DND-41 (cell line): Measurements from ENCODE around the gene ZGPAT.

Experiments used
- ATAC-seq: fragments of 200-7000 bp; cut with Tn5 transposase; 3 replicates; pipeline ENCODE4 v1.9.1; 2021; ENCODE audit warnings: low read depth; ENCODE audit not compliant: insufficient read depth
- DNase-seq: peaks from one replicate; pipeline ENCODE4 v3.0.0-alpha.2; 2020
- H2AFZ ChIP-seq: 2 replicates; pipeline ENCODE4 v1.6.0; 2012; ENCODE audit warnings: low read depth, low read length
- H3K27ac ChIP-seq: 2 replicates; pipeline ENCODE4 v1.5.1; 2012; ENCODE audit warnings: low read length, inconsistent platforms
- H3K27me3 ChIP-seq: fragments of 200-600 bp; sonication (generic); 2 replicates; pipeline ENCODE4 v1.6.0; 2012; ENCODE audit warnings: low read length, mild to moderate bottlenecking, inconsistent platforms; ENCODE audit not compliant: insufficient read depth, poor library complexity
- H3K36me3 ChIP-seq: 2 replicates; pipeline ENCODE4 v1.5.1; 2012; ENCODE audit warnings: low read length, inconsistent platforms; ENCODE audit not compliant: insufficient read depth
- H3K4me1 ChIP-seq: 2 replicates; pipeline ENCODE4 v1.5.1; 2012; ENCODE audit warnings: mild to moderate bottlenecking, low read length; ENCODE audit not compliant: insufficient read depth
- H3K4me2 ChIP-seq: 2 replicates; pipeline ENCODE4 v1.6.0; 2012; ENCODE audit warnings: mild to moderate bottlenecking, moderate library complexity, low read length, inconsistent platforms; ENCODE audit not compliant: insufficient read depth
- H3K4me3 ChIP-seq, 2 experiments: fragments of 200-600 bp in 1 of 2; shearing (Covaris generic) in 1 of 2; 2 replicates each; pipeline ENCODE4 v1.5.1; 2012 to 2016; ENCODE audit warnings: inconsistent platforms in 2 of 2, low read length in 2 of 2, mild to moderate bottlenecking in 2 of 2, low read depth in 1 of 2, moderate library complexity in 1 of 2
- H3K79me2 ChIP-seq: 2 replicates; pipeline ENCODE4 v1.6.0; 2012; ENCODE audit warnings: low read length, inconsistent platforms; ENCODE audit not compliant: insufficient read depth
- H3K9ac ChIP-seq: 2 replicates; pipeline ENCODE4 v1.6.0; 2012; ENCODE audit warnings: low read depth, mild to moderate bottlenecking, inconsistent platforms, low read length, moderate library complexity
- H3K9me3 ChIP-seq: 2 replicates; pipeline ENCODE4 v1.5.1; 2012; ENCODE audit warnings: low read length, moderate library complexity, mild to moderate bottlenecking, inconsistent platforms; ENCODE audit not compliant: insufficient read depth, severe bottlenecking
- H4K20me1 ChIP-seq: 2 replicates; pipeline ENCODE4 v1.6.0; 2012; ENCODE audit warnings: low read length; ENCODE audit not compliant: insufficient read depth
- EZH2 ChIP-seq: IDR thresholded peaks from 3 replicates; pipeline ENCODE4 v1.6.1; 2012; ENCODE audit warnings: borderline replicate concordance, low read depth, mild to moderate bottlenecking, moderate library complexity, low read length, inconsistent platforms; ENCODE audit not compliant: severe bottlenecking
- TF ChIP-seq, protein P1 (sequence below): IDR thresholded peaks from 2 replicates; pipeline ENCODE4 v1.5.1; 2012; ENCODE audit warnings: borderline replicate concordance, low read length, moderate library complexity, mild to moderate bottlenecking; ENCODE audit not compliant: poor library complexity, severe bottlenecking; ENCODE audit errors: extremely low read depth

ZGPAT gene

GRCh38 chr20:63767456-63767855 lies 59.6 kb downstream of the ZGPAT start:
- no peak for TF ChIP-seq EZH2
- TF ChIP-seq, protein P1, sequence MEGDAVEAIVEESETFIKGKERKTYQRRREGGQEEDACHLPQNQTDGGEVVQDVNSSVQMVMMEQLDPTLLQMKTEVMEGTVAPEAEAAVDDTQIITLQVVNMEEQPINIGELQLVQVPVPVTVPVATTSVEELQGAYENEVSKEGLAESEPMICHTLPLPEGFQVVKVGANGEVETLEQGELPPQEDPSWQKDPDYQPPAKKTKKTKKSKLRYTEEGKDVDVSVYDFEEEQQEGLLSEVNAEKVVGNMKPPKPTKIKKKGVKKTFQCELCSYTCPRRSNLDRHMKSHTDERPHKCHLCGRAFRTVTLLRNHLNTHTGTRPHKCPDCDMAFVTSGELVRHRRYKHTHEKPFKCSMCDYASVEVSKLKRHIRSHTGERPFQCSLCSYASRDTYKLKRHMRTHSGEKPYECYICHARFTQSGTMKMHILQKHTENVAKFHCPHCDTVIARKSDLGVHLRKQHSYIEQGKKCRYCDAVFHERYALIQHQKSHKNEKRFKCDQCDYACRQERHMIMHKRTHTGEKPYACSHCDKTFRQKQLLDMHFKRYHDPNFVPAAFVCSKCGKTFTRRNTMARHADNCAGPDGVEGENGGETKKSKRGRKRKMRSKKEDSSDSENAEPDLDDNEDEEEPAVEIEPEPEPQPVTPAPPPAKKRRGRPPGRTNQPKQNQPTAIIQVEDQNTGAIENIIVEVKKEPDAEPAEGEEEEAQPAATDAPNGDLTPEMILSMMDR, result no peak
- Histone ChIP-seq H3K27me3 (no peaks in the 10 kb centered on the region), H4K20me1 (no peaks in the 10 kb centered on the region), H2AFZ (no peak overlapping the region), H3K9ac (no peak overlapping the region), H3K4me2 (no peak overlapping the region), H3K27ac (no peak overlapping the region), H3K79me2 (no peaks in the 10 kb centered on the region), H3K4me1 (no peaks in the 10 kb centered on the region), H3K9me3 (no peaks in the 10 kb centered on the region), H3K36me3 (no peaks in the 10 kb centered on the region), H3K4me3 (no peak overlapping the region)
- DNase-seq (no peak), ATAC-seq (no peak)

- no peak overlapping the region for H3K4me3 ChIP-seq
- no peaks in the 10 kb centered on the region for H3K27me3 ChIP-seq
- no peak overlapping the region for H2AFZ ChIP-seq
- no peaks in the 10 kb centered on the region for H3K79me2 ChIP-seq
- no peaks in the 10 kb centered on the region for H3K4me1 ChIP-seq
- H3K4me2 ChIP-seq, result no peak overlapping the region
- no peaks in the 10 kb centered on the region for H3K9me3 ChIP-seq
- no peak overlapping the region for H3K27ac ChIP-seq
- no peak for ATAC-seq
- TF ChIP-seq, protein P1, result no peak
- no peak for TF ChIP-seq EZH2
- no peaks in the 10 kb centered on the region for H4K20me1 ChIP-seq
- no peaks in the 10 kb centered on the region for H3K36me3 ChIP-seq
- no peak for DNase-seq
- no peak overlapping the region for H3K9ac ChIP-seq
Measured at GRCh38 chr20:63767886-63768285, 60.0 kb downstream of the ZGPAT start.

GRCh38 chr20:63768591-63769515 lies 61.0 kb downstream of the ZGPAT start:
- TF ChIP-seq, protein P1, result no peak
- TF ChIP-seq EZH2, result no peak
- Histone ChIP-seq H3K36me3 (no peaks in the 10 kb centered on the region), H3K4me1 (no peaks in the 10 kb centered on the region), H3K79me2 (no peaks in the 10 kb centered on the region), H2AFZ (no peak overlapping the region), H3K27ac (no peak overlapping the region), H3K9ac (no peak overlapping the region), H3K4me2 (no peak overlapping the region), H4K20me1 (no peaks in the 10 kb centered on the region), H3K9me3 (no peaks in the 10 kb centered on the region), H3K27me3 (no peaks in the 10 kb centered on the region), H3K4me3 (no peak overlapping the region)
- DNase-seq (no peak), ATAC-seq (no peak)
